Hippocampal formation (tissue), 2 donors: ENCODE results near the gene CEACAM7.

Experiments
- DNase-seq, 2 donors: peaks; one replicate each; lab custom pipeline; 2025; lab: John Stamatoyannopoulos, UW

Gene CEACAM7

GRCh38 chr19:41700381-41701195 lies 12.5 kb upstream of the CEACAM7 start:
- no peak for DNase-seq

- DNase-seq = no peak
Observed at GRCh38 chr19:41699968-41700323, 11.9 kb upstream of the CEACAM7 start.

GRCh38 chr19:41699231-41699967 lies 11.3 kb upstream of the CEACAM7 start:
- DNase-seq = no peak

- no peak for DNase-seq
Observed at GRCh38 chr19:41698746-41699230, 10.7 kb upstream of the CEACAM7 start.

- DNase-seq = no peak
Observed at GRCh38 chr19:41697198-41697855, 9.3 kb upstream of the CEACAM7 start.

- DNase-seq = no peak
Observed at GRCh38 chr19:41696402-41697197, 8.5 kb upstream of the CEACAM7 start.

- DNase-seq = no peak
Observed at GRCh38 chr19:41695745-41696144, 7.7 kb upstream of the CEACAM7 start.

GRCh38 chr19:41694831-41695635 lies 7.0 kb upstream of the CEACAM7 start:
- no peak for DNase-seq

- DNase-seq = no peak
Observed at GRCh38 chr19:41694196-41694595, 6.1 kb upstream of the CEACAM7 start.

GRCh38 chr19:41691268-41691970 lies 3.3 kb upstream of the CEACAM7 start:
- DNase-seq = no peak

GRCh38 chr19:41690801-41691065 lies 2.7 kb upstream of the CEACAM7 start:
- no peak for DNase-seq

GRCh38 chr19:41689993-41690800 lies 2.1 kb upstream of the CEACAM7 start:
- no peak for DNase-seq

- DNase-seq = no peak
Observed at GRCh38 chr19:41688687-41689086, 617 bp upstream of the CEACAM7 start.

GRCh38 chr19:41687419-41687818 lies 651 bp downstream of the CEACAM7 start:
- DNase-seq = no peak

- DNase-seq = no peak
Observed at GRCh38 chr19:41682437-41682836, 5.6 kb downstream of the CEACAM7 start.

- no peak for DNase-seq
Observed at GRCh38 chr19:41671486-41671885, 16.6 kb downstream of the CEACAM7 start.

- no peak for DNase-seq
Observed at GRCh38 chr19:41670755-41671154, 17.3 kb downstream of the CEACAM7 start.

- DNase-seq = no peak
Observed at GRCh38 chr19:41668315-41668714, 19.8 kb downstream of the CEACAM7 start.

- no peak for DNase-seq
Observed at GRCh38 chr19:41666075-41666474, 22.0 kb downstream of the CEACAM7 start.

- DNase-seq = no peak
Observed at GRCh38 chr19:41657157-41657556, 30.9 kb downstream of the CEACAM7 start.
